Activated CD8-positive, alpha-beta T cell treated with anti-CD3 and anti-CD28 coated beads for 36 hours (primary cell): ENCODE data around the gene STAG2. TPM values are rescaled to one million over a fixed set of nuclear protein-coding genes. Genes with fewer than 3 reads are reported as not detected.

Experiments
- ATAC-seq: fragments of 200-7000 bp; cut with Tn5 transposase; one replicate; pipeline ENCODE4 v1.10.0; 2021; ENCODE audit warnings: mild to moderate bottlenecking, moderate library complexity
- CTCF ChIA-PET: fragments of 350-600 bp; sonication (Branson Sonifier 250); formaldehyde crosslinking; loops from one replicate; lab custom pipeline; 2021; ENCODE audit warnings: antibody characterized with exemption; lab: Charles Lee
- POLR2A ChIA-PET: fragments of 350-600 bp; sonication (Branson Sonifier 250); formaldehyde crosslinking; loops from one replicate; lab custom pipeline; 2021; ENCODE audit warnings: antibody characterized with exemption; lab: Charles Lee
- DNase-seq: peaks from one replicate; pipeline ENCODE4 v3.0.0-alpha.2; 2020
- H3K27ac Mint-ChIP-seq: one replicate; pipeline ENCODE4 v1.8.0; 2021; ENCODE audit warnings: mild to moderate bottlenecking, mixed read lengths
- H3K27me3 Mint-ChIP-seq: one replicate; pipeline ENCODE4 v1.8.0; 2021; ENCODE audit warnings: mixed read lengths
- H3K36me3 Mint-ChIP-seq: one replicate; pipeline ENCODE4 v1.8.0; 2021; ENCODE audit warnings: low read depth, mixed read lengths
- H3K4me1 Mint-ChIP-seq: one replicate; pipeline ENCODE4 v1.8.0; 2021; ENCODE audit warnings: low read depth, mixed read lengths
- H3K4me3 Mint-ChIP-seq: one replicate; pipeline ENCODE4 v1.8.0; 2021; ENCODE audit warnings: mild to moderate bottlenecking, moderate library complexity, mixed read lengths
- H3K9me3 Mint-ChIP-seq: one replicate; pipeline ENCODE4 v1.8.0; 2021; ENCODE audit warnings: mixed read lengths
- intact Hi-C: fragments of 100-400 bp; cut with micrococcal nuclease; formaldehyde crosslinking; loops from one replicate; pipeline ENCODE4 v1.10.0; 2022
- total RNA-seq, 2 experiments: library from RNA; stranded (reverse); gene quantifications; one replicate each; pipeline ENCODE4 v1.2.3, GENCODE V29; 2021
- TF ChIP-seq, protein P1 (sequence below): fragments of 200-600 bp; IDR thresholded peaks from one replicate; pipeline ENCODE4 v1.8.0; 2022; ENCODE audit warnings: antibody characterized with exemption, mild to moderate bottlenecking

Gene STAG2
- total RNA-seq, 2 experiments from 2014 or later = 93.9 to 98.4 TPM

DNA sequence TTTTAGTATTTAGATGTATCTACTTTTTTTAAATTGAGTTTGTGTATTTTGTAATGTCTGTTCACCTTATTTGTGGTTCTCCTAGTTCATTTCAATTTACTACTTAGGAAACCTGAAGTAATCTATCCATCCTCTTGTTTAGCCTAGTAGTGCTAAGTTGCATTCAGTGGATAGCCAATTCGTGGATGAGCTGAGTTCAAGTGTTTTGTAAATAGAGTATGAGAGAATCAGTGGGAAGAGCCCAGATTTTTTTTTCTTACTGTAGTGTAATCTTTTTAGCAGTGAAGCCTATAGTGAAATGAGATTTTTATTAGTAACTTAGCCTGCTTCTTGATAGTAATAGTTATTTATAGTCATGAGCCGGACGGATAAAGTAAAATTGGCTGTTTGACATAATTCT lies 21.7 kb downstream of the STAG2 start:
- Mint-ChIP-seq H3K9me3 (no peaks in the 10 kb centered on the region), H3K36me3 (peaks cover 8% of the 10 kb centered on the region), H3K4me1 (peaks cover 52% of the 10 kb centered on the region), H3K27me3 (no peaks in the 10 kb centered on the region), H3K4me3 (no peak overlapping the region), H3K27ac (peak overlapping the region; percentile 76)
- ChIA-PET POLR2A (interaction anchor here (0.6 to 0.9 kb wide), 2 partner anchors 15 to 18 kb away, joined by 3 read pairs; no protein-coding TSS in a partner anchor), CTCF (interaction anchor here (1.9 kb wide), 1 partner anchor 35 kb away, joined by 9 read pairs; no protein-coding TSS in a partner anchor)
- TF ChIP-seq, protein P1, sequence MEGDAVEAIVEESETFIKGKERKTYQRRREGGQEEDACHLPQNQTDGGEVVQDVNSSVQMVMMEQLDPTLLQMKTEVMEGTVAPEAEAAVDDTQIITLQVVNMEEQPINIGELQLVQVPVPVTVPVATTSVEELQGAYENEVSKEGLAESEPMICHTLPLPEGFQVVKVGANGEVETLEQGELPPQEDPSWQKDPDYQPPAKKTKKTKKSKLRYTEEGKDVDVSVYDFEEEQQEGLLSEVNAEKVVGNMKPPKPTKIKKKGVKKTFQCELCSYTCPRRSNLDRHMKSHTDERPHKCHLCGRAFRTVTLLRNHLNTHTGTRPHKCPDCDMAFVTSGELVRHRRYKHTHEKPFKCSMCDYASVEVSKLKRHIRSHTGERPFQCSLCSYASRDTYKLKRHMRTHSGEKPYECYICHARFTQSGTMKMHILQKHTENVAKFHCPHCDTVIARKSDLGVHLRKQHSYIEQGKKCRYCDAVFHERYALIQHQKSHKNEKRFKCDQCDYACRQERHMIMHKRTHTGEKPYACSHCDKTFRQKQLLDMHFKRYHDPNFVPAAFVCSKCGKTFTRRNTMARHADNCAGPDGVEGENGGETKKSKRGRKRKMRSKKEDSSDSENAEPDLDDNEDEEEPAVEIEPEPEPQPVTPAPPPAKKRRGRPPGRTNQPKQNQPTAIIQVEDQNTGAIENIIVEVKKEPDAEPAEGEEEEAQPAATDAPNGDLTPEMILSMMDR = no peak
- intact Hi-C loops = no loop called here
- no peak for DNase-seq
- no peak for ATAC-seq

DNA sequence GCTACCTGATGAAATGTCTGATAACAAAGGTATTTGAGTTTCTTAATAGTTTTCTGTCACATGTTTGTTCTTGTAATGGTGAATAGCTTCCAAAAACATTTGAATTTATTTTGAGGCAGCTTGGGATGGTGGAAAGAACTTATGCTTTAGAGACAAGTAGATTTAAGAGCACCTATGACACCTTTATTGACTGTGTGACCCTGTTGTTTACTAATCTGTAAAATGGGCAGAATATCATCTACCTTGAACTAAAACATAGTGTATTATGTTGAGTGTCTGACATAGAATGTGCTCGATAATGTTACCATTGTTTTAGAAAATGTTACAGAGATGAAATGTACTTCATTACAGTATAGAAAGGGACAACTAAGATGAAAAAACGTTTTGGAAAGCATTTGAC lies 24.9 kb downstream of the STAG2 start:
- DNase-seq = no peak
- CTCF ChIA-PET = no interaction called here

DNA sequence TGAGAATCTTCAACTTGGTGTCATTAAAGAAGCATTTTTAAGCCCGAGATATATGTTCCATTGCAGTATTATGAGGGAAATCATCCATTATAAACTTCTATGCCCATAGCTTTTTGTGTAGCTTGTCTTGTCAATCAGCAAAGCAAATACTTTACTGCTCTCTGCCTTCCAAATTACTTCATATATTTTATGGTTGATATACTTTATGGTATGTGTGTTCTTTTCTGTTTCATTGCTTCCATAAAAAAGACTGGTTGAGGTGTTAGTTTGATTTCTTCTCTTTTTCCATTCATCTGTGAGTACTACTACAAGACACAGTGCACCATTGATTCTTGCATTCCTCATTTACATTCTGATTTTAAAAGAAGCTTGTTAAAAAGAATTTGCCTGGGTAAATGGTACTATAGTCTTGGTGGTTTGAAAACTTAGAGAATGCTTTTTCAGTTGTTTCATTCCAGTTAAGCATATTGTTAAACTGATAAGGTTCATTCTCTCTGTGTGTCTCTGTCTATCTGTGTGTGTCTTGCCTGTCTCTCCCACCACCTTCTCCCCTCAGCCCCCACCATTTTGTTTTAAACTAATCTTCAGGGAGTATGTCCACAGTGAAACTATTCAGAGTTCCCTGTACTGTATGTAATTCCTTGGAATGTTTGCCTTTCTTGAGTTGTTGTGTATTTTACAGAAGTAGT lies 27.1 kb downstream of the STAG2 start:
- H3K4me1 Mint-ChIP-seq = peaks cover 51% of the 10 kb centered on the region
- H3K27me3 Mint-ChIP-seq = no peaks in the 10 kb centered on the region
- POLR2A ChIA-PET = no interaction called here
- H3K36me3 Mint-ChIP-seq = peaks cover 16% of the 10 kb centered on the region
- DNase-seq = no peak
- H3K9me3 Mint-ChIP-seq = no peaks in the 10 kb centered on the region
- H3K27ac Mint-ChIP-seq = peak overlapping the region; percentile 72
- CTCF ChIA-PET = no interaction called here
- TF ChIP-seq, protein P1 = no peak
- no peak for ATAC-seq
- intact Hi-C loops = no loop called here
- no peak overlapping the region for H3K4me3 Mint-ChIP-seq

More for the DNA sequence above, 24.9 kb downstream of the STAG2 start:
- H3K9me3 Mint-ChIP-seq = no peaks in the 10 kb centered on the region
- POLR2A ChIA-PET = no interaction called here
- intact Hi-C loops = no loop called here
- TF ChIP-seq, protein P1 = no peak
- no peak overlapping the region for H3K4me3 Mint-ChIP-seq
- no peaks in the 10 kb centered on the region for H3K27me3 Mint-ChIP-seq
- H3K4me1 Mint-ChIP-seq = peaks cover 57% of the 10 kb centered on the region
- peaks cover 15% of the 10 kb centered on the region for H3K36me3 Mint-ChIP-seq
- no peak for ATAC-seq
- no peak overlapping the region for H3K27ac Mint-ChIP-seq

DNA sequence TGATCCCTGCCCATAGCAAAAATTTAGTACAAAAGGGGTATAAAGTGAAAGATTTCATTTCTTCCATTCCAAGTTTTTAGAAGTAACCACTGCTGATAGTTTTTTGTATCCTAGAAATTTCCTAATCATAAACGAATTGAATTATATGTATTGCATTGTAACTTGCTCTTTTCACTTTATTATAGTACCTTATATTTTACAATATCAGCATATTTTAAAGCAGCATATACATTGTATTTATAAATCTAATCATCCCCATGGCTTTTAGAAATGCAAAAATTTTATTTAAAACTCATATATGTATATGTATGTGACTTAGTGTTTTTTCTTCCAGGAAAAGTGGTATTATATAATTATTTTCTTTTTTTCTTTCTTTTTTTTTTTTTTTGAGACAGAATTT lies 27.7 kb downstream of the STAG2 start:
- Mint-ChIP-seq H3K27ac (no peak overlapping the region), H3K9me3 (no peaks in the 10 kb centered on the region), H3K27me3 (no peaks in the 10 kb centered on the region), H3K4me1 (peaks cover 54% of the 10 kb centered on the region), H3K4me3 (no peak overlapping the region), H3K36me3 (peaks cover 18% of the 10 kb centered on the region)
- ChIA-PET CTCF (no interaction called here), POLR2A (no interaction called here)
- no peak for ATAC-seq
- TF ChIP-seq, protein P1 = no peak
- no peak for DNase-seq
- intact Hi-C loops = no loop called here

DNA sequence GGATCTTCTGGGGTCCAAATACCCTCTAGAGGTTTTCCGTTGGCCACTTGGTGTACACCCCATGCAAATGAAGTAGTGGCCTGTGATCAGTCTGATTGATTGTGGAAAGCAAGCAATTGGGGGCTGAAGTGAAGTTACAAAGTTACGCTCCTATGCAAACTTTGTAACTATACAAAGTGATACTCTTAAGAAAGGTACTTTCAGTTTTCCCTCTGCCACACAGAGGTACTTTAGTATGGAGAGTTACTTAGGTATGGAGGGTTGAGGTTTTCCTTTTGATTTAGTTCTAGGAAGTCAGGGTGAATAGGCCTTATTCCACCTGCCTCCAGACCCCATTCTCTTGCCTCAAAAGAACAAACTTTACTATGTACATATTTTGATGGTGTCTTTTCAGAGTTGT lies 28.7 kb downstream of the STAG2 start:
- ChIA-PET CTCF (no interaction called here), POLR2A (no interaction called here)
- H3K9me3 Mint-ChIP-seq = no peaks in the 10 kb centered on the region
- H3K4me3 Mint-ChIP-seq = peak overlapping the region; percentile 17
- H3K36me3 Mint-ChIP-seq = peaks cover 19% of the 10 kb centered on the region
- peaks cover 61% of the 10 kb centered on the region for H3K4me1 Mint-ChIP-seq
- peak overlapping the region; percentile 75 for H3K27ac Mint-ChIP-seq
- no peak for DNase-seq
- intact Hi-C loops = no loop called here
- ATAC-seq = peak; percentile 45
- no peaks in the 10 kb centered on the region for H3K27me3 Mint-ChIP-seq
- TF ChIP-seq, protein P1 = no peak
